Neural progenitor cell (in vitro differentiated cells): Measurements from ENCODE around the gene CCT5. TPM values are rescaled to one million over a fixed set of nuclear protein-coding genes. Genes with fewer than 3 reads are reported as not detected.

Source experiments
- DNase-seq: peaks from one replicate; pipeline ENCODE4 v3.0.0-alpha.2; 2016; ENCODE audit warnings: low spot score
- H2AFZ ChIP-seq: fragments of 200-600 bp; sonication (generic); replicated peaks from 2 replicates; pipeline ENCODE4 v1.6.1; 2016; ENCODE audit warnings: antibody characterized with exemption
- H3F3A ChIP-seq: fragments of 200-600 bp; sonication (generic); 2 replicates; pipeline ENCODE4 v1.6.1; 2016; ENCODE audit warnings: antibody characterized with exemption, low read depth
- H3K27ac ChIP-seq: fragments of 200-600 bp; sonication (generic); 2 replicates; pipeline ENCODE4 v1.5.1; 2016; ENCODE audit warnings: mild to moderate bottlenecking
- H3K27me3 ChIP-seq: fragments of 200-600 bp; sonication (generic); 2 replicates; pipeline ENCODE4 v1.6.1; 2016; ENCODE audit warnings: mild to moderate bottlenecking, moderate library complexity
- H3K36me3 ChIP-seq: fragments of 200-600 bp; sonication (generic); 2 replicates; pipeline ENCODE4 v1.5.1; 2016
- H3K4me1 ChIP-seq: fragments of 200-600 bp; sonication (generic); 2 replicates; pipeline ENCODE4 v1.6.1; 2016; ENCODE audit warnings: mixed run types
- H3K4me2 ChIP-seq: fragments of 200-600 bp; sonication (generic); 2 replicates; pipeline ENCODE4 v1.6.1; 2016
- H3K4me3 ChIP-seq: fragments of 200-600 bp; sonication (generic); 2 replicates; pipeline ENCODE4 v1.5.1; 2016
- H3K79me2 ChIP-seq: fragments of 200-600 bp; sonication (generic); 2 replicates; pipeline ENCODE4 v1.6.1; 2016; ENCODE audit warnings: low read depth
- H3K9ac ChIP-seq: fragments of 200-600 bp; sonication (generic); 2 replicates; pipeline ENCODE4 v1.6.1; 2016
- H3K9me3 ChIP-seq: fragments of 200-600 bp; sonication (generic); 2 replicates; pipeline ENCODE4 v1.5.1; 2016; ENCODE audit warnings: low read depth
- H4K20me1 ChIP-seq: fragments of 200-600 bp; sonication (generic); 2 replicates; pipeline ENCODE4 v1.6.1; 2016; ENCODE audit warnings: low read depth
- H3K27ac Mint-ChIP-seq: 3 replicates; pipeline ENCODE4 v1.8.0; 2021; ENCODE audit warnings: mixed read lengths
- H3K27me3 Mint-ChIP-seq: 2 replicates; pipeline ENCODE4 v1.8.0; 2022; ENCODE audit warnings: low read depth, mild to moderate bottlenecking, inconsistent platforms, moderate library complexity, mixed read lengths; ENCODE audit not compliant: insufficient read depth
- H3K36me3 Mint-ChIP-seq: 3 replicates; pipeline ENCODE4 v1.8.0; 2021; ENCODE audit warnings: mixed read lengths
- H3K4me1 Mint-ChIP-seq: 3 replicates; pipeline ENCODE4 v1.8.0; 2021; ENCODE audit warnings: mixed read lengths
- H3K4me3 Mint-ChIP-seq: 3 replicates; pipeline ENCODE4 v1.8.0; 2021; ENCODE audit warnings: mild to moderate bottlenecking, moderate library complexity, mixed read lengths
- H3K9me3 Mint-ChIP-seq: 3 replicates; pipeline ENCODE4 v1.8.0; 2020; ENCODE audit warnings: mixed read lengths
- EZH2 ChIP-seq: fragments of 200-600 bp; sonication (generic); IDR thresholded peaks from 2 replicates; pipeline ENCODE4 v1.6.1; 2017; ENCODE audit warnings: antibody characterized with exemption, mild to moderate bottlenecking, moderate library complexity
- EZH2phosphoT487 ChIP-seq: fragments of 200-600 bp; sonication (generic); IDR thresholded peaks from 2 replicates; pipeline ENCODE4 v1.6.1; 2017; ENCODE audit warnings: antibody characterized with exemption
- total RNA-seq: library from RNA; depleted of rRNA; stranded (reverse); fragments of >200 nt; gene quantifications from 2 replicates; pipeline ENCODE4 v1.2.3, GENCODE V29; 2015; ENCODE audit warnings: low replicate concordance
- TF ChIP-seq, protein P1 (sequence below): fragments of 200-600 bp; sonication (generic); IDR thresholded peaks from 2 replicates; pipeline ENCODE4 v1.5.1; 2017; ENCODE audit warnings: antibody characterized with exemption, mild to moderate bottlenecking

CCT5 gene
- total RNA-seq, 1 donor from 2014 or later, result 532 TPM

DNA sequence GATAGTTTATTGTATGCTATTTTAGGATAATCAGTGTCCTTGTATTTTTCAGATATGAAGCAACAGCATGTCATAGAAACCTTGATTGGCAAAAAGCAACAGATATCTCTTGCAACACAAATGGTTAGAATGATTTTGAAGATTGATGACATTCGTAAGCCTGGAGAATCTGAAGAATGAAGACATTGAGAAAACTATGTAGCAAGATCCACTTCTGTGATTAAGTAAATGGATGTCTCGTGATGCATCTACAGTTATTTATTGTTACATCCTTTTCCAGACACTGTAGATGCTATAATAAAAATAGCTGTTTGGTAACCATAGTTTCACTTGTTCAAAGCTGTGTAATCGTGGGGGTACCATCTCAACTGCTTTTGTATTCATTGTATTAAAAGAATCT lies 14.5 kb downstream of the CCT5 start:
- H3K4me1 ChIP-seq, result no peaks in the 10 kb centered on the region
- H2AFZ ChIP-seq, result no peak overlapping the region
- no peak overlapping the region for H3K4me2 ChIP-seq
- H4K20me1 ChIP-seq, result peaks cover 9% of the 10 kb centered on the region
- TF ChIP-seq, protein P1, sequence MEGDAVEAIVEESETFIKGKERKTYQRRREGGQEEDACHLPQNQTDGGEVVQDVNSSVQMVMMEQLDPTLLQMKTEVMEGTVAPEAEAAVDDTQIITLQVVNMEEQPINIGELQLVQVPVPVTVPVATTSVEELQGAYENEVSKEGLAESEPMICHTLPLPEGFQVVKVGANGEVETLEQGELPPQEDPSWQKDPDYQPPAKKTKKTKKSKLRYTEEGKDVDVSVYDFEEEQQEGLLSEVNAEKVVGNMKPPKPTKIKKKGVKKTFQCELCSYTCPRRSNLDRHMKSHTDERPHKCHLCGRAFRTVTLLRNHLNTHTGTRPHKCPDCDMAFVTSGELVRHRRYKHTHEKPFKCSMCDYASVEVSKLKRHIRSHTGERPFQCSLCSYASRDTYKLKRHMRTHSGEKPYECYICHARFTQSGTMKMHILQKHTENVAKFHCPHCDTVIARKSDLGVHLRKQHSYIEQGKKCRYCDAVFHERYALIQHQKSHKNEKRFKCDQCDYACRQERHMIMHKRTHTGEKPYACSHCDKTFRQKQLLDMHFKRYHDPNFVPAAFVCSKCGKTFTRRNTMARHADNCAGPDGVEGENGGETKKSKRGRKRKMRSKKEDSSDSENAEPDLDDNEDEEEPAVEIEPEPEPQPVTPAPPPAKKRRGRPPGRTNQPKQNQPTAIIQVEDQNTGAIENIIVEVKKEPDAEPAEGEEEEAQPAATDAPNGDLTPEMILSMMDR, result no peak
- TF ChIP-seq EZH2phosphoT487 (no peak), EZH2 (no peak)
- no peak for DNase-seq
- H3K27me3 Mint-ChIP-seq, result peaks cover 2% of the 10 kb centered on the region
- no peaks in the 10 kb centered on the region for H3K9me3 Mint-ChIP-seq
- H3K4me3 Mint-ChIP-seq, result no peak overlapping the region
- H3F3A ChIP-seq, result peaks cover 52% of the 10 kb centered on the region
- H3K79me2 ChIP-seq, result no peaks in the 10 kb centered on the region
- H3K9ac ChIP-seq, result no peak overlapping the region
- H3K9me3 ChIP-seq, result no peaks in the 10 kb centered on the region
- peaks cover 31% of the 10 kb centered on the region for H3K36me3 Mint-ChIP-seq
- no peak overlapping the region for H3K27ac ChIP-seq
- H3K27ac Mint-ChIP-seq, result no peak overlapping the region
- no peak overlapping the region for H3K4me3 ChIP-seq
- peaks cover 3% of the 10 kb centered on the region for H3K36me3 ChIP-seq
- no peaks in the 10 kb centered on the region for H3K4me1 Mint-ChIP-seq
- no peaks in the 10 kb centered on the region for H3K27me3 ChIP-seq

DNA sequence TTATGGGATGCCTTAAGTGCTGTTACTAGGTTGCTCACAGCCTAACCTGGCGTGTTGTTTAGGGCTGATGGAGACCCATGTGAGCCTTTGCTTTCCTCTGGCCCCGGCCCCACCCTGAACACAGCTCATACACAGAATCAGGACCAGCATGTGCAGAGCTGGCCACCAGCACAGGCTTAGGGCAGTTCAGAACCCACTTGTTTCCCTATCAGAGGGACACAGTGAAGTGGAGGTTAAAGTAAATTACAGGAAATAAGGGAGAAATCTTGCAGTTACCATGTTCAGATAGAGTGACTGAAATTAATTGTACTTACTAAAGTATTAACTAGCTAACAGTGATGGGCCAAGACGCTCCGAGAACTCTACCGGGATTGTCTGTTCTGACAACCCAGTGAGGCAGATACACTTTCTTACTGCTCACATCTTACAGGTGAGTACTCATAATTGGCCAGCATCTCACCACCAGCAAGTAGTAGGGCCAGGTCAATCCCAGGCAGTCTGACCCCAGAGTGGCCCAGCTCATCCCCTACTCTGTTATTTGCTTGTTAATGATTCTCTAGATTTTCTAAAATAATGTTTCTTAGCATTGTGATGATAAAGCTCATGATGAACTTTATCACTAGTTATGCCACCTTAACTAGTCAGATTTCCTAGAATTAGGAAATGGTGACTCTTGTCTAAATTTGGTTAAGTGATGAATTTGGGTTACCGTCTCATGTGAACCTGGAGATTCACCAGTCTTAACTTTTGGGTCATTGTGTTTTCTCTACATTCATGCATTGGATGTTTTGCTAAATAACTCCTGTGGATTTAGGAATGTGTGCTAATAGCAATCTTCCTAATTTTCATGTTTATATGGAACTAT lies 15.4 kb downstream of the CCT5 start:
- Mint-ChIP-seq H3K27ac (no peak overlapping the region), H3K4me1 (no peaks in the 10 kb centered on the region), H3K4me3 (no peak overlapping the region), H3K36me3 (peaks cover 25% of the 10 kb centered on the region), H3K27me3 (peaks cover 2% of the 10 kb centered on the region), H3K9me3 (no peaks in the 10 kb centered on the region)
- Histone ChIP-seq H3F3A (peaks cover 52% of the 10 kb centered on the region), H3K9me3 (no peaks in the 10 kb centered on the region), H3K4me2 (no peak overlapping the region), H3K36me3 (peaks cover 2% of the 10 kb centered on the region), H2AFZ (no peak overlapping the region), H3K4me1 (no peaks in the 10 kb centered on the region), H3K9ac (no peak overlapping the region), H3K79me2 (no peaks in the 10 kb centered on the region), H3K27ac (no peak overlapping the region), H4K20me1 (peaks cover 9% of the 10 kb centered on the region), H3K4me3 (no peak overlapping the region), H3K27me3 (no peaks in the 10 kb centered on the region)
- no peak for DNase-seq
- TF ChIP-seq EZH2phosphoT487 (no peak), EZH2 (no peak)
- TF ChIP-seq, protein P1, result no peak

DNA sequence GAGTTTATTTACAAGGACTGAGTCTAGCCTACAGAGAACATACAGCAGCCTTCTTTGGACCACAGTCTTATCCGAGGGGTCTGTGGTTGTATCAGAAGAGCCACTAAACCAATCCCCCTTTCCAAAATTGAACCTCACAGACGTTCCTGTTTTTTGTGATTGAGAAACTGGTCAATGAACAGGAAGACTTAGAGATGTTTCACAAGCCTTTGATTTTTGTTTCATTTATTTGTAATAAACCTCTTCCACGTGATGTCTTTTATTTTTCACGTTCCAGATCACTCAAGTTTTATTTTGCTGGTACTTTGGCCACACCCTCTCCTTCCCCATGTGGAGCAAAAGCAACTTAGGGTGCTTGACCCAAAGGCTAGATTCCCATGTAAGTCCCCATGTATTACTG lies 16.1 kb downstream of the CCT5 start:
- peaks cover 21% of the 10 kb centered on the region for H3K36me3 Mint-ChIP-seq
- Histone ChIP-seq H3K4me3 (no peak overlapping the region), H3K4me1 (no peaks in the 10 kb centered on the region), H3K79me2 (no peaks in the 10 kb centered on the region), H3K36me3 (no peaks in the 10 kb centered on the region), H3K9me3 (no peaks in the 10 kb centered on the region), H2AFZ (no peak overlapping the region), H3F3A (peaks cover 52% of the 10 kb centered on the region), H3K27me3 (no peaks in the 10 kb centered on the region), H3K4me2 (no peak overlapping the region), H3K9ac (no peak overlapping the region), H4K20me1 (peaks cover 9% of the 10 kb centered on the region), H3K27ac (no peak overlapping the region)
- H3K9me3 Mint-ChIP-seq, result no peaks in the 10 kb centered on the region
- H3K4me3 Mint-ChIP-seq, result no peak overlapping the region
- H3K4me1 Mint-ChIP-seq, result no peaks in the 10 kb centered on the region
- TF ChIP-seq EZH2phosphoT487, result no peak
- TF ChIP-seq, protein P1, result no peak
- no peak for TF ChIP-seq EZH2
- no peak for DNase-seq
- H3K27me3 Mint-ChIP-seq, result peaks cover 2% of the 10 kb centered on the region
- H3K27ac Mint-ChIP-seq, result no peak overlapping the region
